ENCODE data around the gene SOWAHC. TPM values are rescaled to one million over a fixed set of nuclear protein-coding genes. Genes with fewer than 3 reads are reported as not detected.

The SOWAHC gene
- total and polyA plus RNA-seq, 4 donors, result 5.2 to 15.2 (median 9.2) TPM

DNA sequence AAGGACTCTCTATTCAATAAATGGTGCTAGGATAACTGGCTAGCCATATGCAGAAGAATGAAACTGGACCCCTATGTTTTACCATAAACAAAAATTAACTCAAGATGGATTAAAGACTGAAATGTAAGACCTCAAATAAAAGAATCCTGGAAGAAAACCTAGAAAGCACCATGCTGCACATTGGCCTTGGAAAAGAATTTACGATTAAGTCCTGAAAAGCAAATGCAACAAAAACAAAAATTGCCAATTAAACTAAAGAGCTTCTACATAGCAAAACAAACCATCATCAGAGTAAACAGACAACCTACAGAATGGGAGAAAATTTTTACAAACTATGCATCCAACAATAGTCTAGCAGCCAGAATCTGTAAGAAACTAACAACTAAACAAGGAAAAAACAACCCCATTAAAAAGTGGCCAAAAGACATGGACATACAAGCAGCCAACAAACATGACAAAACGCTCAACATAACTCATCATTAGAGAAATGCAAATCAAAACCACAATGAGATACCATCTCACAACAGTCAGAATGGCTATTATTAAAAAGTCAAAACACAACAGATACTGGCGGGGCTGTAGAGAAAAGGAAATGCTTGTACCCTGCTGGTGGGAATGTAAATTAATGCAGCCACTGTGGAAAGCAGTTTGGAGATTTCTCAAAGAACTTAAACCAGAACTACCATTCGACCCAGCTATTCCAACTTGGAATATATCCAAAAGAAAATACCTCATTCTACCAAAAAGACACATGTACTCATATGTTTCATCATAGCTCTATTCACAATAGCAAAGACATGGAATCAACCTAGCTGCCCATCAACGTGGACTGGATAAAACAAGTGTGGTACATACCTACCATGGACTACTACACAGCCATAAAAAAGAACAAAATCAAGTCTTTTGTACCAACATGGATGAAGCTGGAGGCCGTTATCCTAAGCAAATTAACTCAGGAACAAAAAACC is 31.0 kb upstream of the SOWAHC start:
- DNase-seq, result no peak
- ATAC-seq (ENCODE audit: insufficient read depth, low FRiP score), result no peak
- TF ChIP-seq, protein P1, sequence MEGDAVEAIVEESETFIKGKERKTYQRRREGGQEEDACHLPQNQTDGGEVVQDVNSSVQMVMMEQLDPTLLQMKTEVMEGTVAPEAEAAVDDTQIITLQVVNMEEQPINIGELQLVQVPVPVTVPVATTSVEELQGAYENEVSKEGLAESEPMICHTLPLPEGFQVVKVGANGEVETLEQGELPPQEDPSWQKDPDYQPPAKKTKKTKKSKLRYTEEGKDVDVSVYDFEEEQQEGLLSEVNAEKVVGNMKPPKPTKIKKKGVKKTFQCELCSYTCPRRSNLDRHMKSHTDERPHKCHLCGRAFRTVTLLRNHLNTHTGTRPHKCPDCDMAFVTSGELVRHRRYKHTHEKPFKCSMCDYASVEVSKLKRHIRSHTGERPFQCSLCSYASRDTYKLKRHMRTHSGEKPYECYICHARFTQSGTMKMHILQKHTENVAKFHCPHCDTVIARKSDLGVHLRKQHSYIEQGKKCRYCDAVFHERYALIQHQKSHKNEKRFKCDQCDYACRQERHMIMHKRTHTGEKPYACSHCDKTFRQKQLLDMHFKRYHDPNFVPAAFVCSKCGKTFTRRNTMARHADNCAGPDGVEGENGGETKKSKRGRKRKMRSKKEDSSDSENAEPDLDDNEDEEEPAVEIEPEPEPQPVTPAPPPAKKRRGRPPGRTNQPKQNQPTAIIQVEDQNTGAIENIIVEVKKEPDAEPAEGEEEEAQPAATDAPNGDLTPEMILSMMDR (IDR thresholded peaks at IDR 0.05; ENCODE audit: control extremely low read depth, extremely low read depth), result no peak
- peaks cover 0 to 5% (median 0%) of the 10 kb centered on the region in 5 donors for H3K4me1 ChIP-seq (ENCODE audit: control insufficient read depth in 5 of 5, insufficient read depth in 5 of 5, low read length in 5 of 5)
- H3K27me3 ChIP-seq (ENCODE audit: control insufficient read depth in 3 of 3, insufficient read depth in 3 of 3, low read length in 2 of 3), result no peaks in the 10 kb centered on the region
- no peak overlapping the region for H3K27ac ChIP-seq (ENCODE audit: low read depth in 1 of 2, low read length in 1 of 2)
- 75 to 83% methylated on average over 6 of the region's 6 CpGs for WGBS, 2 donors
- H3K9me3 ChIP-seq (ENCODE audit: control insufficient read depth in 4 of 4, insufficient read depth in 3 of 4, low read length in 3 of 4), result no peaks in the 10 kb centered on the region
- no peak overlapping the region for H3K4me3 ChIP-seq
- H3K9ac ChIP-seq (ENCODE audit: insufficient read depth in 1 of 2, low read length in 2 of 2), result no peak overlapping the region
- peaks cover 5 to 8% (median 7%) of the 10 kb centered on the region in 4 donors for H3K36me3 ChIP-seq (ENCODE audit: control insufficient read depth in 4 of 4, insufficient read depth in 4 of 4, low read length in 4 of 4)

DNA sequence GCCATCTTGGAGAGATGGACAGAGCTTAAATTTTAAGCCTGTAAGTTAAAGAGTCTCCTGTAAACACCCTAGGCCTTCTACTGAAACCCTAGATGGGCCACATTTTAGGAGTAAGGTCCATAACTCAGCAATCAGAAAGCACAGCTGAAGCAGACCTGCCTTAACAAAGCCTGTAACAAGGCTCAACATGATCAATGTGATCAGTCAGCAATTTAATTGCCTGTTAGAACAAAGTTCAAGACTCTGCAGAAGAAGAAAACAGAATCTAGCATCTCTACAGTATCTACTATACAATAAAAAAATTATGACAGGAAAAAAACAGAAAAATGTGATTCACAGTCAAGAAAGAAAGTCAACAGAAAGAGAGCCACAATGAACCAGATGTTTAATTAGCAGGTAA is 27.5 kb upstream of the SOWAHC start:
- peaks cover 0 to 8% (median 0%) of the 10 kb centered on the region in 5 donors for H3K4me1 ChIP-seq (ENCODE audit: control insufficient read depth in 5 of 5, insufficient read depth in 5 of 5, low read length in 5 of 5)
- DNase-seq, result no peak
- peaks cover 8 to 11% (median 8%) of the 10 kb centered on the region in 4 donors for H3K36me3 ChIP-seq (ENCODE audit: control insufficient read depth in 4 of 4, insufficient read depth in 4 of 4, low read length in 4 of 4)
- no peaks in the 10 kb centered on the region for H3K27me3 ChIP-seq (ENCODE audit: control insufficient read depth in 3 of 3, insufficient read depth in 3 of 3, low read length in 2 of 3)
- H3K9me3 ChIP-seq (ENCODE audit: control insufficient read depth in 4 of 4, insufficient read depth in 3 of 4, low read length in 3 of 4), result no peaks in the 10 kb centered on the region
- TF ChIP-seq, protein P1 (IDR thresholded peaks at IDR 0.05; ENCODE audit: control extremely low read depth, extremely low read depth), result no peak
- H3K27ac ChIP-seq (ENCODE audit: low read depth in 1 of 2, low read length in 1 of 2), result no peak overlapping the region
- no peak overlapping the region for H3K4me3 ChIP-seq
- no peak for ATAC-seq (ENCODE audit: insufficient read depth, low FRiP score)
- no peak overlapping the region for H3K9ac ChIP-seq (ENCODE audit: insufficient read depth in 1 of 2, low read length in 2 of 2)

DNA sequence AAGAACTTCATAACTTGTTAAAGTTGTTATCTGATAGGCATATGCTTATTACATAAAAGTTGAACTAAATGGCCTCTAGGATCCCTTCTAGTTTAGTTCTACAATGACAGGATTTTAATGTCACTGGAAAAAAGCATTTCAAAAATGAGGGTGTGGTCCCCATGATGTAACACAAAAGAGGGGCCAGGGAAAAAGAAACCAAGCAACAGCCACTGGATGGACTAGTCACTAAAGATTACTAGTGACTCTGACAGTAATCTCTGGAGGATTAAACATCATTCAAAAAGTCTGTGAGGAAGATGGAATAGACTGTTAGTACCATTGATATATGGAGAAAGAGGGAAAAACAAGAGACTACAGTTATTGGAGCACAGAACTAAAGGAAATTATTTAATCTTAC is 23.0 kb upstream of the SOWAHC start:
- H3K9me3 ChIP-seq (ENCODE audit: control insufficient read depth in 4 of 4, insufficient read depth in 3 of 4, low read length in 3 of 4), result no peaks in the 10 kb centered on the region
- DNase-seq (no peak), ATAC-seq (ENCODE audit: insufficient read depth, low FRiP score) (no peak)
- H3K4me1 ChIP-seq (ENCODE audit: control insufficient read depth in 5 of 5, insufficient read depth in 5 of 5, low read length in 5 of 5), result peaks cover 0 to 7% (median 0%) of the 10 kb centered on the region in 5 donors
- TF ChIP-seq, protein P1 (IDR thresholded peaks at IDR 0.05; ENCODE audit: control extremely low read depth, extremely low read depth), result no peak
- no peak overlapping the region for H3K27ac ChIP-seq (ENCODE audit: low read depth in 1 of 2, low read length in 1 of 2)
- no peak overlapping the region for H3K4me3 ChIP-seq
- H3K9ac ChIP-seq (ENCODE audit: insufficient read depth in 1 of 2, low read length in 2 of 2), result no peak overlapping the region
- peaks cover 0 to 9% (median 3%) of the 10 kb centered on the region in 4 donors for H3K36me3 ChIP-seq (ENCODE audit: control insufficient read depth in 4 of 4, insufficient read depth in 4 of 4, low read length in 4 of 4)
- H3K27me3 ChIP-seq (ENCODE audit: control insufficient read depth in 3 of 3, insufficient read depth in 3 of 3, low read length in 2 of 3), result no peaks in the 10 kb centered on the region
